Lower leg skin (tissue), 4 donors: ENCODE results near the gene FRY. TPM values are rescaled to one million over a fixed set of nuclear protein-coding genes. Genes with fewer than 3 reads are reported as not detected.

Experiments
- DNase-seq, 2 donors: peaks; one replicate each; pipeline ENCODE4 v3.0.0-alpha.2; 2019; ENCODE audit warnings: low spot score in 2 of 2
- H3K4me3 ChIP-seq: fragments of 200-600 bp; sonication (generic); 2 replicates; pipeline ENCODE4 v1.5.1; 2017; ENCODE audit warnings: mild to moderate bottlenecking, low read depth; ENCODE audit not compliant: poor library complexity, severe bottlenecking
- POLR2A ChIP-seq, 2 donors: fragments of 450-650 bp; IDR thresholded peaks; one replicate each; pipeline ENCODE4 v1.6.1; 2016 to 2017; ENCODE audit warnings: antibody characterized with exemption in 2 of 2, mild to moderate bottlenecking in 1 of 2, moderate library complexity in 1 of 2
- WGBS, 2 donors: methylation state at CpG; one replicate each; pipeline ENCODE4 v1.1.5; 2018; 5-methylcytosine and 5-hydroxymethylcytosine counted together
- intact Hi-C: fragments of 100-400 bp; cut with DNase I; formaldehyde crosslinking; loops from one replicate; pipeline ENCODE4 v1.15.0; 2023; ENCODE audit warnings: low total_unique reads
- total RNA-seq, 4 donors: library from RNA; depleted of rRNA; stranded (reverse); fragments of >200 nt; gene quantifications; one replicate each; pipeline ENCODE4 v1.1.0, GENCODE V29; 2016
- TF ChIP-seq, protein P1 (sequence below), 3 donors: fragments of 450-650 bp; IDR thresholded peaks; one replicate each; pipeline ENCODE4 v1.5.1; 2016; ENCODE audit warnings: antibody characterized with exemption in 3 of 3, mild to moderate bottlenecking in 3 of 3, moderate library complexity in 2 of 3

Gene FRY
- total RNA-seq, 4 donors from 2014 or later, result 24.9 to 39.6 (median 35.9) TPM

- H3K4me3 ChIP-seq, result no peak overlapping the region
- DNase-seq, result no peak
- TF ChIP-seq, protein P1, sequence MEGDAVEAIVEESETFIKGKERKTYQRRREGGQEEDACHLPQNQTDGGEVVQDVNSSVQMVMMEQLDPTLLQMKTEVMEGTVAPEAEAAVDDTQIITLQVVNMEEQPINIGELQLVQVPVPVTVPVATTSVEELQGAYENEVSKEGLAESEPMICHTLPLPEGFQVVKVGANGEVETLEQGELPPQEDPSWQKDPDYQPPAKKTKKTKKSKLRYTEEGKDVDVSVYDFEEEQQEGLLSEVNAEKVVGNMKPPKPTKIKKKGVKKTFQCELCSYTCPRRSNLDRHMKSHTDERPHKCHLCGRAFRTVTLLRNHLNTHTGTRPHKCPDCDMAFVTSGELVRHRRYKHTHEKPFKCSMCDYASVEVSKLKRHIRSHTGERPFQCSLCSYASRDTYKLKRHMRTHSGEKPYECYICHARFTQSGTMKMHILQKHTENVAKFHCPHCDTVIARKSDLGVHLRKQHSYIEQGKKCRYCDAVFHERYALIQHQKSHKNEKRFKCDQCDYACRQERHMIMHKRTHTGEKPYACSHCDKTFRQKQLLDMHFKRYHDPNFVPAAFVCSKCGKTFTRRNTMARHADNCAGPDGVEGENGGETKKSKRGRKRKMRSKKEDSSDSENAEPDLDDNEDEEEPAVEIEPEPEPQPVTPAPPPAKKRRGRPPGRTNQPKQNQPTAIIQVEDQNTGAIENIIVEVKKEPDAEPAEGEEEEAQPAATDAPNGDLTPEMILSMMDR (IDR thresholded peaks at IDR 0.05), result no peak
- no peak for TF ChIP-seq POLR2A (IDR thresholded peaks at IDR 0.05)
- intact Hi-C loops, result no loop called here
- 72 to 80% methylated on average over 7 of the region's 7 CpGs for WGBS, 2 donors
Measured at GRCh38 chr13:32267836-32268439, 236.4 kb downstream of the FRY start.

- TF ChIP-seq POLR2A (IDR thresholded peaks at IDR 0.05), result no peak
- TF ChIP-seq, protein P1 (IDR thresholded peaks at IDR 0.05), result no peak
- WGBS, 2 donors, result 84 to 85% methylated on average over 4 of the region's 4 CpGs
- intact Hi-C loops, result no loop called here
- H3K4me3 ChIP-seq, result no peak overlapping the region
- DNase-seq, result no peak
Measured at GRCh38 chr13:32272021-32272683, 240.6 kb downstream of the FRY start.

DNA sequence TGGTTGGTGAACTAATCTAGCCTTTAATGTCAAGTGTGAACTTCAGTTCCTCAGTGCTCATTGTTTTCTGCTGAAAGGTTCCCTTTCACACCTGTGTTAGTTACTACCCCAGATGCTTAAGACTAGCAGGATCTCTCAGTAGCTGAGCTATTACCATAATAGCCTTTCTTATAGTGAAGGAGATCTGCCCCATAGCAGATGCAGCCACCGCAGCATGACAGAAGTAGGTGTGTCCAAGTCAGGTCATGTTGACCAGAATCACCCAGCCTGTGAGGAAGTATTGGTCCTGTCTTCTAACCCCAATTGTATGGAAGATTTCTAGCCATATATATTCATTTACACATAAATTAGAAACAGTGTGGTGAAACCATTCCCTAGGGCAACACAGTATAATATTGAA, 246.3 kb downstream of the FRY start:
- WGBS, 2 donors, result 38 to 95% methylated on average over 1 of the region's 1 CpG
- H3K4me3 ChIP-seq, result no peak overlapping the region
- DNase-seq, result no peak
- TF ChIP-seq, protein P1 (IDR thresholded peaks at IDR 0.05), result no peak
- no peak for TF ChIP-seq POLR2A (IDR thresholded peaks at IDR 0.05)
- intact Hi-C loops, result no loop called here

- H3K4me3 ChIP-seq, result no peak overlapping the region
- intact Hi-C loops, result no loop called here
- TF ChIP-seq, protein P1 (IDR thresholded peaks at IDR 0.05), result no peak
- no peak for TF ChIP-seq POLR2A (IDR thresholded peaks at IDR 0.05)
- no peak for DNase-seq
- 80 to 84% methylated on average over 3 of the region's 3 CpGs for WGBS, 2 donors
Measured at GRCh38 chr13:32278426-32278825, 246.9 kb downstream of the FRY start.

DNA sequence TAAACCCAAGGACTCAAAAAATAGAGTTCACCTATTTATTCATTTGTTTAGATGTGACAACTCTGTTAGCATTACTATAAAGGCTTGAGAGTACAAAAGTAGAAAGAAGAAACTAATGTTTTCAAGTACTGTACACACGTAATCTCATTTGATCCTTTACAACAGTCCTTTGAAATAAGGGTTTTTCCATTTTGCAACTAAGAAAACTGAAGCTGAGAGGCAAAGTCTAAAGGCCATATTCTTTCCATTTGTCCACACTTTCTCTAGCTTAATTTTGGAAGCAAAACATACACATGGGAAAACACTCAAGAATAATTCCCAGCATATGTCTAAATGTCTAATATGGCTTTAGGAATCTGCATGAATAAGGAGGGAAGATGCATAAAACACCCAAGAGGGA, 249.5 kb downstream of the FRY start:
- no peak for DNase-seq
- 78 to 94% methylated on average over 1 of the region's 1 CpG for WGBS, 2 donors
- intact Hi-C loops, result no loop called here

More for the DNA sequence above, 249.5 kb downstream of the FRY start:
- H3K4me3 ChIP-seq, result no peak overlapping the region
- no peak for TF ChIP-seq POLR2A (IDR thresholded peaks at IDR 0.05)
- TF ChIP-seq, protein P1 (IDR thresholded peaks at IDR 0.05), result no peak
